ENCODE measurements around the gene MCCC2.
"Not testable (repeated sequence)": the region's sequence is repeated elsewhere in the genome, so short reads cannot be mapped to it uniquely, and the experiment has no call there.

The MCCC2 gene

GRCh38 chr5:71586941-71587765, at the start of gene MCCC2:
Gene MCCC2 (plus strand): TSS chr5:71587340. CDS start chr5:71587426, 86 bp downstream.
- DNase-seq = peak; percentile 97

- no peak for DNase-seq
Measured at GRCh38 chr5:71537687-71538086, 49.5 kb upstream of the MCCC2 start.

GRCh38 chr5:71550885-71551284, 36.3 kb upstream of the MCCC2 start:
- DNase-seq = not testable (repeated sequence)

- not testable (repeated sequence) for DNase-seq
Measured at GRCh38 chr5:71551582-71551981, 35.6 kb upstream of the MCCC2 start.

GRCh38 chr5:71552026-71552749, 35.0 kb upstream of the MCCC2 start:
- not testable (repeated sequence) for DNase-seq

- DNase-seq = no peak
Measured at GRCh38 chr5:71563161-71563560, 24.0 kb upstream of the MCCC2 start.

- DNase-seq = no peak
Measured at GRCh38 chr5:71564895-71565294, 22.2 kb upstream of the MCCC2 start.

GRCh38 chr5:71569748-71570509, 17.2 kb upstream of the MCCC2 start:
- no peak for DNase-seq

- DNase-seq = not testable (repeated sequence)
Measured at GRCh38 chr5:71571811-71572210, 15.3 kb upstream of the MCCC2 start.

GRCh38 chr5:71573591-71573990, 13.5 kb upstream of the MCCC2 start:
- no peak for DNase-seq

GRCh38 chr5:71575588-71575987, 11.6 kb upstream of the MCCC2 start:
- not testable (repeated sequence) for DNase-seq

GRCh38 chr5:71576241-71576640, 10.9 kb upstream of the MCCC2 start:
- DNase-seq = no peak

GRCh38 chr5:71577839-71578238, 9.3 kb upstream of the MCCC2 start:
- DNase-seq = not testable (repeated sequence)

GRCh38 chr5:71582945-71583584, 4.1 kb upstream of the MCCC2 start:
- no peak for DNase-seq

GRCh38 chr5:71586052-71586940, 844 bp upstream of the MCCC2 start:
- DNase-seq = no peak

GRCh38 chr5:71587766-71588532, 809 bp downstream of the MCCC2 start:
- no peak for DNase-seq

- no peak for DNase-seq
Measured at GRCh38 chr5:71588533-71588885, 1.4 kb downstream of the MCCC2 start.

GRCh38 chr5:71589903-71590302, 2.8 kb downstream of the MCCC2 start:
- no peak for DNase-seq

- no peak for DNase-seq
Measured at GRCh38 chr5:71591100-71591499, 4.0 kb downstream of the MCCC2 start.

GRCh38 chr5:71596169-71596568, 9.0 kb downstream of the MCCC2 start:
- DNase-seq = no peak

- no peak for DNase-seq
Measured at GRCh38 chr5:71597001-71597400, 9.9 kb downstream of the MCCC2 start.
